Natural killer cell (primary cell): ENCODE data around the gene SLC4A4. TPM values are rescaled to one million over a fixed set of nuclear protein-coding genes. Genes with fewer than 3 reads are reported as not detected.

Source experiments
- ATAC-seq, 3 donors: fragments of 150-1000 bp in 2 of 3; fragments of 200-7000 bp in 1 of 3; cut with Tn5 transposase; 1 replicate in 1 of 3; 2 replicates in 2 of 3; pipeline ENCODE4 v1.10.0; 2021; ENCODE audit warnings: mild to moderate bottlenecking in 2 of 3, moderate library complexity in 2 of 3
- DNase-seq, 2 donors: peaks; one replicate each; pipeline versions ENCODE4 v3.0.0 to v3.0.0-alpha.2; 2013 to 2021; ENCODE audit warnings: mixed read lengths in 1 of 2
- H3K27ac ChIP-seq: one replicate; pipeline ENCODE4 v1.5.1; 2013; ENCODE audit warnings: mild to moderate bottlenecking, low read length
- H3K27me3 ChIP-seq: one replicate; pipeline ENCODE4 v1.6.1; 2013; ENCODE audit warnings: low read length; ENCODE audit not compliant: control insufficient read depth, insufficient read depth
- H3K36me3 ChIP-seq: one replicate; pipeline ENCODE4 v1.6.1; 2013; ENCODE audit warnings: low read length; ENCODE audit not compliant: control insufficient read depth, insufficient read depth
- H3K4me1 ChIP-seq: one replicate; pipeline ENCODE4 v1.6.1; 2013; ENCODE audit warnings: low read length; ENCODE audit not compliant: control insufficient read depth, insufficient read depth
- H3K4me3 ChIP-seq: one replicate; pipeline ENCODE4 v1.5.1; 2013; ENCODE audit warnings: low read length
- H3K9me3 ChIP-seq: one replicate; pipeline ENCODE4 v1.6.1; 2013; ENCODE audit warnings: low read length; ENCODE audit not compliant: control insufficient read depth, insufficient read depth
- H3K27ac Mint-ChIP-seq, 2 donors: one replicate each; pipeline ENCODE4 v1.8.0; 2022; ENCODE audit warnings: mild to moderate bottlenecking in 2 of 2, mixed read lengths in 2 of 2, moderate library complexity in 1 of 2
- H3K27me3 Mint-ChIP-seq, 2 donors: one replicate each; pipeline ENCODE4 v1.8.0; 2022; ENCODE audit warnings: low read depth in 2 of 2, mixed read lengths in 2 of 2
- H3K36me3 Mint-ChIP-seq: one replicate; pipeline ENCODE4 v1.8.0; 2022; ENCODE audit warnings: mixed read lengths
- H3K4me1 Mint-ChIP-seq, 2 donors: one replicate each; pipeline ENCODE4 v1.8.0; 2022; ENCODE audit warnings: mixed read lengths in 2 of 2
- H3K4me3 Mint-ChIP-seq: one replicate; pipeline ENCODE4 v1.8.0; 2022; ENCODE audit warnings: mild to moderate bottlenecking, moderate library complexity, mixed read lengths
- H3K9me3 Mint-ChIP-seq, 2 donors: one replicate each; pipeline ENCODE4 v1.8.0; 2022; ENCODE audit warnings: mixed read lengths in 2 of 2
- CTCF ChIP-seq: fragments of 200-600 bp; IDR thresholded peaks from one replicate; pipeline ENCODE4 v1.8.0; 2022; ENCODE audit warnings: antibody characterized with exemption
- WGBS: methylation state at CpG from one replicate; pipeline ENCODE4 v1.1.7; 2013; ENCODE audit warnings: missing lambda C conversion rate; ENCODE audit not compliant: insufficient coverage; 5-methylcytosine and 5-hydroxymethylcytosine counted together
- intact Hi-C: fragments of 100-400 bp; cut with micrococcal nuclease; formaldehyde crosslinking; loops from one replicate; pipeline ENCODE4 v1.14.2; 2022
- total RNA-seq, 4 donors: library from RNA; stranded (reverse); fragments of 120-200 nt in 1 of 4; gene quantifications; one replicate each; pipeline versions ENCODE4 v1.2.3 to v1.2.4, GENCODE V29; 2013 to 2022

SLC4A4 gene
- total RNA-seq, 3 donors from 2014 or later (not counting 1 experiment from before 2014, with no cell fraction given) = 17.9 to 20.4 (median 19.1) TPM

- peaks cover 0 to 9% of the 10 kb centered on the region in 2 donors for H3K27me3 Mint-ChIP-seq
- DNase-seq = no peak
- no peaks in the 10 kb centered on the region for H3K4me1 ChIP-seq
- no peak overlapping the region for H3K4me3 ChIP-seq
- WGBS = 92% methylated on average over 1 of the region's 3 CpGs
- H3K36me3 ChIP-seq = no peaks in the 10 kb centered on the region
- TF ChIP-seq CTCF = no peak
- H3K4me1 Mint-ChIP-seq = no peaks in the 10 kb centered on the region
- H3K9me3 ChIP-seq = no peaks in the 10 kb centered on the region
- peaks cover 3 to 7% of the 10 kb centered on the region in 2 donors for H3K9me3 Mint-ChIP-seq
- no peak overlapping the region for H3K27ac ChIP-seq
- no peaks in the 10 kb centered on the region for H3K36me3 Mint-ChIP-seq
- intact Hi-C loops = no loop called here
- no peak overlapping the region for H3K27ac Mint-ChIP-seq
- no peak overlapping the region for H3K4me3 Mint-ChIP-seq
- ATAC-seq = no peak
- H3K27me3 ChIP-seq = no peaks in the 10 kb centered on the region
Observed at GRCh38 chr4:71607780-71608677, 269.2 kb downstream of the SLC4A4 start.

GRCh38 chr4:71608678-71609071, 269.9 kb downstream of the SLC4A4 start:
- H3K4me1 Mint-ChIP-seq = no peaks in the 10 kb centered on the region
- Histone ChIP-seq H3K4me1 (no peaks in the 10 kb centered on the region), H3K27me3 (no peaks in the 10 kb centered on the region), H3K4me3 (no peak overlapping the region), H3K27ac (no peak overlapping the region), H3K36me3 (no peaks in the 10 kb centered on the region), H3K9me3 (no peaks in the 10 kb centered on the region)
- peaks cover 3 to 7% of the 10 kb centered on the region in 2 donors for H3K9me3 Mint-ChIP-seq
- H3K27me3 Mint-ChIP-seq = peaks cover 0 to 9% of the 10 kb centered on the region in 2 donors
- DNase-seq = no peak
- no peak overlapping the region for H3K27ac Mint-ChIP-seq
- intact Hi-C loops = no loop called here
- no peaks in the 10 kb centered on the region for H3K36me3 Mint-ChIP-seq
- no peak overlapping the region for H3K4me3 Mint-ChIP-seq
- TF ChIP-seq CTCF = no peak
- ATAC-seq = no peak
- WGBS = 47% methylated on average over 2 of the region's 2 CpGs

GRCh38 chr4:71609167-71609566, 270.3 kb downstream of the SLC4A4 start:
- 100% methylated on average over 2 of the region's 2 CpGs for WGBS
- DNase-seq = no peak
- no peaks in the 10 kb centered on the region for H3K36me3 ChIP-seq
- intact Hi-C loops = no loop called here
- TF ChIP-seq CTCF = no peak
- H3K27ac ChIP-seq = no peak overlapping the region
- no peaks in the 10 kb centered on the region for H3K27me3 ChIP-seq
- no peaks in the 10 kb centered on the region for H3K9me3 ChIP-seq
- ATAC-seq = no peak
- H3K4me3 ChIP-seq = no peak overlapping the region
- no peaks in the 10 kb centered on the region for H3K4me1 ChIP-seq
- no peak overlapping the region for H3K4me3 Mint-ChIP-seq
- H3K9me3 Mint-ChIP-seq = peaks cover 3 to 7% of the 10 kb centered on the region in 2 donors
- H3K36me3 Mint-ChIP-seq = no peaks in the 10 kb centered on the region
- H3K4me1 Mint-ChIP-seq = no peaks in the 10 kb centered on the region
- peaks cover 0 to 9% of the 10 kb centered on the region in 2 donors for H3K27me3 Mint-ChIP-seq
- H3K27ac Mint-ChIP-seq = no peak overlapping the region

- Histone ChIP-seq H3K9me3 (no peaks in the 10 kb centered on the region), H3K4me3 (no peak overlapping the region), H3K27ac (no peak overlapping the region), H3K4me1 (no peaks in the 10 kb centered on the region), H3K27me3 (no peaks in the 10 kb centered on the region), H3K36me3 (no peaks in the 10 kb centered on the region)
- no peak for TF ChIP-seq CTCF
- DNase-seq (no peak), ATAC-seq (no peak)
- H3K36me3 Mint-ChIP-seq = no peaks in the 10 kb centered on the region
- no peak overlapping the region for H3K4me3 Mint-ChIP-seq
- H3K4me1 Mint-ChIP-seq = no peaks in the 10 kb centered on the region
- intact Hi-C loops = no loop called here
- peaks cover 3 to 7% of the 10 kb centered on the region in 2 donors for H3K9me3 Mint-ChIP-seq
- peaks cover 0 to 9% of the 10 kb centered on the region in 2 donors for H3K27me3 Mint-ChIP-seq
- no peak overlapping the region for H3K27ac Mint-ChIP-seq
Observed at GRCh38 chr4:71609651-71610050, 270.8 kb downstream of the SLC4A4 start.
